K562 (cell line): ENCODE data around the gene KISS1R. TPM values are rescaled to one million over a fixed set of nuclear protein-coding genes. Genes with fewer than 3 reads are reported as not detected.

Experiments used
- ARID2 ChIP-seq: fragments of 450-650 bp; IDR thresholded peaks from 2 replicates; pipeline ENCODE4 v1.6.1; 2017; ENCODE audit warnings: antibody characterized with exemption, mild to moderate bottlenecking
- ATF7 ChIP-seq: fragments of 450-650 bp; IDR thresholded peaks from 2 replicates; pipeline ENCODE4 v1.7.1; 2014; ENCODE audit warnings: mild to moderate bottlenecking, moderate library complexity
- CBX5 ChIP-seq: IDR thresholded peaks from 2 replicates; pipeline ENCODE4 v1.6.1; 2014; ENCODE audit warnings: low read depth, borderline replicate concordance
- CCAR2 ChIP-seq: fragments of 200-400 bp; formaldehyde crosslinking; IDR thresholded peaks from 2 replicates; pipeline ENCODE4 v1.6.1; 2017; ENCODE audit warnings: mild to moderate bottlenecking, low read depth, low read length
- CHD1 ChIP-seq: fragments of 200-600 bp; sonication (generic); IDR thresholded peaks from one replicate; pipeline ENCODE4 v1.6.1; 2012; ENCODE audit warnings: mild to moderate bottlenecking, moderate library complexity, low read length, inconsistent platforms
- CXXC5 ChIP-seq: fragments of 250-450 bp; sonication (Bioruptor Pico); IDR thresholded peaks from 2 replicates; pipeline ENCODE4 v1.8.0; 2022; ENCODE audit warnings: inconsistent platforms, mild to moderate bottlenecking, moderate library complexity
- ETV5 ChIP-seq: sonication (generic); formaldehyde crosslinking; IDR thresholded peaks from 2 replicates; pipeline ENCODE4 v1.4.0; 2020; ENCODE audit warnings: low read depth, mild to moderate bottlenecking, missing genetic modification reagents
- GATA2 ChIP-seq: sonication (generic); formaldehyde crosslinking; IDR thresholded peaks from 2 replicates; pipeline ENCODE4 v1.4.0; 2020; ENCODE audit warnings: mild to moderate bottlenecking, missing genetic modification reagents
- HCFC1 ChIP-seq: IDR thresholded peaks from 2 replicates; pipeline ENCODE4 v1.6.1; 2012; ENCODE audit warnings: low read depth, low read length, improper control_type of control experiment
- HOXB6 ChIP-seq: fragments of 250-450 bp; sonication (Bioruptor Pico); IDR thresholded peaks from 2 replicates; pipeline ENCODE4 v1.5.1; 2022; ENCODE audit warnings: mild to moderate bottlenecking, borderline replicate concordance
- KDM5B ChIP-seq: fragments of 200-600 bp; sonication (generic); IDR thresholded peaks from 2 replicates; pipeline ENCODE4 v1.6.1; 2012; ENCODE audit warnings: low read depth, mild to moderate bottlenecking, moderate library complexity, low read length, control low read depth, inconsistent platforms; ENCODE audit not compliant: insufficient replicate concordance
- LCOR ChIP-seq: sonication (generic); formaldehyde crosslinking; IDR thresholded peaks from 2 replicates; pipeline ENCODE4 v1.8.0; 2022; ENCODE audit warnings: mild to moderate bottlenecking, missing genetic modification reagents
- MEIS2 ChIP-seq: fragments of 450-650 bp; IDR thresholded peaks from 2 replicates; pipeline ENCODE4 v1.6.1; 2014; ENCODE audit warnings: mild to moderate bottlenecking; ENCODE audit not compliant: partially characterized antibody
- POLR3G ChIP-seq: IDR thresholded peaks from 2 replicates; pipeline ENCODE4 v1.6.1; 2011; ENCODE audit not compliant: insufficient read length, insufficient replicate concordance; ENCODE audit errors: extremely low read depth
- RB1 ChIP-seq: fragments of 450-650 bp; IDR thresholded peaks from 2 replicates; pipeline ENCODE4 v1.6.1; 2017; ENCODE audit warnings: low read depth, mild to moderate bottlenecking
- SUPT5H ChIP-seq: fragments of 450-650 bp; IDR thresholded peaks from 2 replicates; pipeline ENCODE4 v1.6.1; 2016
- THAP12 ChIP-seq: fragments of 250-450 bp; sonication (Bioruptor Pico); IDR thresholded peaks from 2 replicates; pipeline ENCODE4 v1.9.0; 2021; ENCODE audit warnings: mild to moderate bottlenecking, inconsistent platforms
- ZNF212 ChIP-seq: fragments of 450-650 bp; formaldehyde crosslinking; IDR thresholded peaks from 2 replicates; pipeline ENCODE4 v1.4.0; 2020; ENCODE audit warnings: mild to moderate bottlenecking
- ZNF24 ChIP-seq: fragments of 450-650 bp; IDR thresholded peaks from 2 replicates; pipeline ENCODE4 v1.6.1; 2016
- ZNF395 ChIP-seq: fragments of 200-800 bp; sonication (Bioruptor generic); IDR thresholded peaks from 2 replicates; pipeline ENCODE4 v1.6.1; 2017; ENCODE audit warnings: missing genetic modification characterization, missing compliant biosample characterization
- ZNF445 ChIP-seq: fragments of 250-450 bp; sonication (Bioruptor Pico); IDR thresholded peaks from 2 replicates; pipeline ENCODE4 v1.4.0; 2020; ENCODE audit warnings: low read depth, mild to moderate bottlenecking, moderate library complexity
- polyA plus RNA-seq, 8 experiments: library from polyadenylated mRNA; depleted of rRNA in 4 of 8; stranded (reverse) in 5 of 8; unstranded in 3 of 8; fragments of >200 nt; fragmentation: Nextera tagmentation in 2 of 8; fragmentation: Illumina TruSeq in 1 of 8; extraction: Ambion mirVana in 2 of 8; extraction: Trizol in 1 of 8; gene quantifications; 2 replicates each; pipeline versions ENCODE4 v1.2.1 to v1.2.3, GENCODE V29; 2011 to 2014; ENCODE audit warnings: inconsistent platforms in 1 of 8, missing spikeins in 1 of 8
- total RNA-seq, 7 experiments: library from RNA; depleted of rRNA in 6 of 7; stranded (reverse); fragments of >200 nt in 6 of 7; fragmentation: Illumina TruSeq in 2 of 7; extraction: Trizol in 2 of 7; gene quantifications; 2 replicates each; pipeline versions ENCODE4 v1.2.1 to v1.2.3, GENCODE V29; 2011 to 2021; ENCODE audit warnings: low replicate concordance in 1 of 7
- TF ChIP-seq, protein P1 (sequence below): sonication (generic); formaldehyde crosslinking; IDR thresholded peaks from 2 replicates; pipeline ENCODE4 v1.8.0; 2022; ENCODE audit warnings: mild to moderate bottlenecking, missing genetic modification reagents
- TF ChIP-seq, protein P2 (sequence below): sonication (generic); formaldehyde crosslinking; IDR thresholded peaks from 2 replicates; pipeline ENCODE4 v1.8.0; 2022; ENCODE audit warnings: mild to moderate bottlenecking, missing genetic modification reagents, borderline replicate concordance

Gene KISS1R
- total and polyA plus RNA-seq, 9 of the 15 experiments (the other 6 are each of a cell fraction or from before 2014, with no cell fraction given) = 0.37 to 39.4 (median 2.0) TPM

- TF ChIP-seq THAP12 (CRISPR knock-in tag) (peak; percentile 44; the same call in 1 of the 2 replicates), CHD1 (peak; percentile 46), MEIS2 (peak; percentile 72), KDM5B (no peak), CXXC5 (CRISPR knock-in tag) (peak; percentile 13), ZNF24 (no peak), GATA2 (CRISPR knock-in tag) (no peak), ZNF445 (CRISPR knock-in tag) (no peak), CBX5 (no peak), HOXB6 (CRISPR knock-in tag) (no peak), ETV5 (CRISPR knock-in tag) (peak; percentile 12; the same call in 1 of the 2 replicates), SUPT5H (no peak), ATF7 (peak; percentile 75; the same call in 1 of the 2 replicates), ZNF395 (CRISPR knock-in tag) (0 out of 2 replicates have a peak, but pooled peaks have one; percentile 20), ARID2 (no peak), RB1 (peak; percentile 23; the same call in 1 of the 2 replicates), POLR3G (no peak), ZNF212 (CRISPR knock-in tag) (no peak), LCOR (no peak), CCAR2 (no peak), HCFC1 (peak; percentile 35)
- TF ChIP-seq, protein P1, sequence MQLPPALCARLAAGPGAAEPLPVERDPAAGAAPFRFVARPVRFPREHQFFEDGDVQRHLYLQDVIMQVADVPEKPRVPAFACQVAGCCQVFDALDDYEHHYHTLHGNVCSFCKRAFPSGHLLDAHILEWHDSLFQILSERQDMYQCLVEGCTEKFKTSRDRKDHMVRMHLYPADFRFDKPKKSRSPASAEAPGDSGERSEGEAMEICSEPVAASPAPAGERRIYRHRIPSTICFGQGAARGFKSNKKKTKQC (CRISPR knock-in tag) = no peak
- TF ChIP-seq, protein P2, sequence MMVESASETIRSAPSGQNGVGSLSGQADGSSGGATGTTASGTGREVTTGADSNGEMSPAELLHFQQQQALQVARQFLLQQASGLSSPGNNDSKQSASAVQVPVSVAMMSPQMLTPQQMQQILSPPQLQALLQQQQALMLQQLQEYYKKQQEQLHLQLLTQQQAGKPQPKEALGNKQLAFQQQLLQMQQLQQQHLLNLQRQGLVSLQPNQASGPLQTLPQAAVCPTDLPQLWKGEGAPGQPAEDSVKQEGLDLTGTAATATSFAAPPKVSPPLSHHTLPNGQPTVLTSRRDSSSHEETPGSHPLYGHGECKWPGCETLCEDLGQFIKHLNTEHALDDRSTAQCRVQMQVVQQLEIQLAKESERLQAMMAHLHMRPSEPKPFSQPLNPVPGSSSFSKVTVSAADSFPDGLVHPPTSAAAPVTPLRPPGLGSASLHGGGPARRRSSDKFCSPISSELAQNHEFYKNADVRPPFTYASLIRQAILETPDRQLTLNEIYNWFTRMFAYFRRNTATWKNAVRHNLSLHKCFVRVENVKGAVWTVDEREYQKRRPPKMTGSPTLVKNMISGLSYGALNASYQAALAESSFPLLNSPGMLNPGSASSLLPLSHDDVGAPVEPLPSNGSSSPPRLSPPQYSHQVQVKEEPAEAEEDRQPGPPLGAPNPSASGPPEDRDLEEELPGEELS (CRISPR knock-in tag) = no peak; the same call in 1 of the 2 replicates
Measured at GRCh38 chr19:925526-926322, 8.6 kb downstream of the KISS1R start, which contains the start of gene ARID3A (continued).
